WTC11 (cell line): ENCODE measurements around the gene CALHM5. TPM values are rescaled to one million over a fixed set of nuclear protein-coding genes. Genes with fewer than 3 reads are reported as not detected.
A peak's percentile ranks its signal among the peaks of the same experiment; 100 is the strongest.

Experiments used
- ATAC-seq: fragments of 200-7000 bp; cut with Tn5 transposase; 2 replicates; pipeline ENCODE4 v1.10.0; 2021; ENCODE audit warnings: mild to moderate bottlenecking, moderate library complexity
- CTCF ChIA-PET: fragments of 300-600 bp; sonication (Branson Sonifier 250); formaldehyde crosslinking; loops from one replicate; lab custom pipeline; 2021; ENCODE audit warnings: antibody characterized with exemption; lab: Charles Lee
- POLR2A ChIA-PET: fragments of 350-600 bp; sonication (Branson Sonifier 250); formaldehyde crosslinking; loops from one replicate; lab custom pipeline; 2021; ENCODE audit warnings: antibody characterized with exemption; lab: Charles Lee
- DNase-seq: peaks from one replicate; pipeline ENCODE4 v3.0.0; 2021; ENCODE audit warnings: low spot score
- H3K27ac Mint-ChIP-seq: 2 replicates; pipeline ENCODE4 v1.8.0; 2021; ENCODE audit warnings: mixed read lengths
- H3K27me3 Mint-ChIP-seq: 2 replicates; pipeline ENCODE4 v1.8.0; 2021; ENCODE audit warnings: low read depth, mild to moderate bottlenecking, moderate library complexity, mixed read lengths
- H3K36me3 Mint-ChIP-seq: 2 replicates; pipeline ENCODE4 v1.8.0; 2021; ENCODE audit warnings: mixed read lengths
- H3K4me1 Mint-ChIP-seq: 2 replicates; pipeline ENCODE4 v1.8.0; 2022; ENCODE audit warnings: mixed read lengths
- H3K4me3 Mint-ChIP-seq: 2 replicates; pipeline ENCODE4 v1.8.0; 2021; ENCODE audit warnings: mild to moderate bottlenecking, moderate library complexity, mixed read lengths
- H3K9me3 Mint-ChIP-seq: 2 replicates; pipeline ENCODE4 v1.8.0; 2021; ENCODE audit warnings: mixed read lengths
- AR ChIP-seq: fragments of 250-450 bp; sonication (Bioruptor Pico); IDR thresholded peaks from 2 replicates; pipeline ENCODE4 v1.9.0; 2021; ENCODE audit warnings: mild to moderate bottlenecking
- ARID4B ChIP-seq: sonication (generic); formaldehyde crosslinking; IDR thresholded peaks from 2 replicates; pipeline ENCODE4 v1.8.0; 2023; ENCODE audit warnings: missing genetic modification reagents, mild to moderate bottlenecking, borderline replicate concordance
- ATF3 ChIP-seq: sonication (generic); formaldehyde crosslinking; conservative IDR thresholded peaks from 2 replicates; pipeline ENCODE4 v1.8.1; 2022; ENCODE audit warnings: mild to moderate bottlenecking, missing genetic modification reagents
- CREM ChIP-seq: sonication (generic); formaldehyde crosslinking; IDR thresholded peaks from 2 replicates; pipeline ENCODE4 v1.8.1; 2022; ENCODE audit warnings: mild to moderate bottlenecking, missing genetic modification reagents, moderate library complexity
- CTCF ChIP-seq: fragments of 200-600 bp; IDR thresholded peaks from 2 replicates; pipeline ENCODE4 v1.8.0; 2022; ENCODE audit warnings: antibody characterized with exemption
- ELF4 ChIP-seq: sonication (generic); formaldehyde crosslinking; IDR thresholded peaks from 2 replicates; pipeline ENCODE4 v1.8.1; 2022; ENCODE audit warnings: low read depth, mild to moderate bottlenecking, moderate library complexity, missing genetic modification reagents
- EMX1 ChIP-seq: fragments of 250-450 bp; sonication (Bioruptor Pico); IDR thresholded peaks from 2 replicates; pipeline ENCODE4 v1.8.0; 2021; ENCODE audit warnings: mild to moderate bottlenecking
- IRF1 ChIP-seq: sonication (generic); formaldehyde crosslinking; IDR thresholded peaks from 2 replicates; pipeline ENCODE4 v1.8.0; 2023; ENCODE audit warnings: missing genetic modification reagents
- NFE2L1 ChIP-seq: sonication (generic); formaldehyde crosslinking; IDR thresholded peaks from 2 replicates; pipeline ENCODE4 v1.8.1; 2023; ENCODE audit warnings: missing genetic modification reagents
- NR3C1 ChIP-seq: sonication (generic); formaldehyde crosslinking; conservative IDR thresholded peaks from 2 replicates; pipeline ENCODE4 v1.8.1; 2023; ENCODE audit warnings: low read depth, mild to moderate bottlenecking, missing genetic modification reagents
- PRDM15 ChIP-seq: sonication (generic); formaldehyde crosslinking; IDR thresholded peaks from 2 replicates; pipeline ENCODE4 v1.8.0; 2022; ENCODE audit warnings: missing genetic modification reagents
- SP1 ChIP-seq: sonication (generic); formaldehyde crosslinking; conservative IDR thresholded peaks from 2 replicates; pipeline ENCODE4 v1.8.1; 2022; ENCODE audit warnings: missing genetic modification reagents
- TCF7 ChIP-seq: sonication (generic); formaldehyde crosslinking; IDR thresholded peaks from 2 replicates; pipeline ENCODE4 v1.8.0; 2022; ENCODE audit warnings: mild to moderate bottlenecking, low read depth, missing genetic modification reagents, moderate library complexity
- ZMAT4 ChIP-seq: fragments of 250-450 bp; sonication (Bioruptor Pico); IDR thresholded peaks from 2 replicates; pipeline ENCODE4 v1.9.0; 2021; ENCODE audit warnings: mild to moderate bottlenecking
- ZNF219 ChIP-seq: sonication (generic); formaldehyde crosslinking; IDR thresholded peaks from 2 replicates; pipeline ENCODE4 v1.8.0; 2023; ENCODE audit warnings: missing genetic modification reagents, mild to moderate bottlenecking, borderline replicate concordance
- ZNF232 ChIP-seq: sonication (generic); formaldehyde crosslinking; IDR thresholded peaks from 2 replicates; pipeline ENCODE4 v1.8.0; 2022; ENCODE audit warnings: mild to moderate bottlenecking, missing genetic modification reagents
- ZNF263 ChIP-seq: sonication (generic); formaldehyde crosslinking; IDR thresholded peaks from 2 replicates; pipeline ENCODE4 v1.8.1; 2022; ENCODE audit warnings: low read depth, mild to moderate bottlenecking, moderate library complexity, missing genetic modification reagents
- ZNF317 ChIP-seq: sonication (generic); formaldehyde crosslinking; IDR thresholded peaks from 2 replicates; pipeline ENCODE4 v1.8.1; 2023; ENCODE audit warnings: low read depth, mild to moderate bottlenecking, moderate library complexity, missing genetic modification reagents, borderline replicate concordance
- ZNF423 ChIP-seq: fragments of 250-450 bp; sonication (Bioruptor Pico); IDR thresholded peaks from 2 replicates; pipeline ENCODE4 v2.1.2; 2022; ENCODE audit warnings: mild to moderate bottlenecking, moderate library complexity
- ZSCAN18 ChIP-seq: fragments of 250-450 bp; sonication (Bioruptor Pico); IDR thresholded peaks from 2 replicates; pipeline ENCODE4 v2.1.2; 2022; ENCODE audit warnings: mild to moderate bottlenecking, moderate library complexity
- total RNA-seq: library from RNA; stranded (reverse); gene quantifications from 3 replicates; pipeline ENCODE4 v1.2.3, GENCODE V29; 2021

Gene CALHM5
- total RNA-seq, 1 experiment from 2014 or later, result 0.09 TPM

- Mint-ChIP-seq H3K27me3 (no peaks in the 10 kb centered on the region), H3K4me1 (peaks cover 30% of the 10 kb centered on the region), H3K4me3 (no peak overlapping the region), H3K36me3 (no peaks in the 10 kb centered on the region), H3K27ac (peak overlapping the region; percentile 38; the same call in 1 of the 2 replicates), H3K9me3 (no peaks in the 10 kb centered on the region)
- ChIA-PET CTCF (interaction anchor here (0.8 to 1.9 kb wide), 4 partner anchors 9 to 256 kb away, joined by 3 to 9 read pairs (median 4); partner anchors contain the start of gene CALHM5), POLR2A (no interaction called here)
- ATAC-seq (no peak), DNase-seq (no peak)
- TF ChIP-seq ZNF232 (CRISPR knock-in tag), result no peak
- TF ChIP-seq ATF3 (CRISPR knock-in tag), result no peak
- TF ChIP-seq PRDM15 (CRISPR knock-in tag), result no peak
- no peak for TF ChIP-seq ZNF317 (CRISPR knock-in tag)
- TF ChIP-seq EMX1, result no peak
- no peak for TF ChIP-seq TCF7 (CRISPR knock-in tag)
- TF ChIP-seq ZNF423 (CRISPR knock-in tag), result no peak
- no peak for TF ChIP-seq SP1
- TF ChIP-seq ZSCAN18 (CRISPR knock-in tag), result no peak
- no peak for TF ChIP-seq AR (CRISPR knock-in tag)
- TF ChIP-seq ZMAT4 (CRISPR knock-in tag), result no peak
- TF ChIP-seq CTCF, result no peak
- no peak for TF ChIP-seq NR3C1
- TF ChIP-seq ZNF263 (CRISPR knock-in tag), result no peak
- TF ChIP-seq ZNF219 (CRISPR knock-in tag), result no peak
- no peak for TF ChIP-seq ELF4 (CRISPR knock-in tag)
- TF ChIP-seq CREM, result no peak
- TF ChIP-seq ARID4B, result no peak
- no peak for TF ChIP-seq IRF1 (CRISPR knock-in tag)
- TF ChIP-seq NFE2L1 (CRISPR knock-in tag), result no peak
Measured at GRCh38 chr6:116524236-116524635, 12.8 kb downstream of the CALHM5 start.
